NCI-H2107 treated with DMSO at 0.1 percent for 48 hours (cell line): ENCODE data around the gene BMP2K.

ENCODE experiments used
- DNase-seq: peaks from one replicate; lab custom pipeline; 2025; ENCODE audit not compliant: unreplicated experiment; lab: John Stamatoyannopoulos, UW

Gene BMP2K

GRCh38 chr4:78923464-78924312 is 147.5 kb downstream of the BMP2K start:
- no peak for DNase-seq

- no peak for DNase-seq
These were observed 150.7 kb downstream of the BMP2K start for GRCh38 chr4:78926826-78927225.

GRCh38 chr4:78928835-78929234 is 152.7 kb downstream of the BMP2K start:
- no peak for DNase-seq

GRCh38 chr4:78930016-78930629 is 154.0 kb downstream of the BMP2K start:
- DNase-seq, result no peak

GRCh38 chr4:78936989-78937388 is 160.8 kb downstream of the BMP2K start:
- no peak for DNase-seq

GRCh38 chr4:78937837-78938236 is 161.7 kb downstream of the BMP2K start:
- no peak for DNase-seq

- DNase-seq, result no peak
These were observed 162.3 kb downstream of the BMP2K start for GRCh38 chr4:78938474-78938867.

GRCh38 chr4:78938868-78939666 is 162.9 kb downstream of the BMP2K start, which contains the start of gene PAQR3:
TSS of gene PAQR3 (minus strand) at chr4:78939438. CDS start at chr4:78939224, 214 bp downstream.
- DNase-seq, result peak; percentile 45

GRCh38 chr4:78939667-78940008 is 163.5 kb downstream of the BMP2K start:
- DNase-seq, result no peak

- DNase-seq, result no peak
These were observed 164.6 kb downstream of the BMP2K start for GRCh38 chr4:78940752-78941151.

GRCh38 chr4:78944381-78944780 is 168.2 kb downstream of the BMP2K start:
- DNase-seq, result no peak

GRCh38 chr4:78945651-78946179 is 169.6 kb downstream of the BMP2K start:
- DNase-seq, result no peak

GRCh38 chr4:78949735-78950134 is 173.6 kb downstream of the BMP2K start:
- DNase-seq, result no peak

GRCh38 chr4:78951862-78952472 is 175.8 kb downstream of the BMP2K start:
- DNase-seq, result peak; percentile 2

- DNase-seq, result no peak
These were observed 177.1 kb downstream of the BMP2K start for GRCh38 chr4:78953231-78953630.

- peak; percentile 9 for DNase-seq
These were observed 177.9 kb downstream of the BMP2K start for GRCh38 chr4:78953769-78954666.

GRCh38 chr4:78956975-78957374 is 180.8 kb downstream of the BMP2K start:
- DNase-seq, result no peak

GRCh38 chr4:78960926-78961325 is 184.8 kb downstream of the BMP2K start:
- DNase-seq, result no peak
